IPS DF 6.9 (cell line): ENCODE results near the gene FOXF1.

Experiments used
- DNase-seq: peaks from one replicate; pipeline ENCODE4 v3.0.0-alpha.2; 2013; ENCODE audit warnings: low read depth, low spot score
- H3K27ac ChIP-seq: one replicate; pipeline ENCODE4 v1.5.1; 2013; ENCODE audit warnings: low read length, control low read depth
- H3K27me3 ChIP-seq: 2 replicates; pipeline ENCODE4 v1.6.1; 2013; ENCODE audit warnings: mild to moderate bottlenecking, low read length; ENCODE audit not compliant: control insufficient read depth, insufficient read depth
- H3K36me3 ChIP-seq: 2 replicates; pipeline ENCODE4 v1.6.1; 2013; ENCODE audit warnings: low read length; ENCODE audit not compliant: control insufficient read depth, insufficient read depth
- H3K4me1 ChIP-seq: 2 replicates; pipeline ENCODE4 v1.6.1; 2013; ENCODE audit warnings: low read length; ENCODE audit not compliant: control insufficient read depth, insufficient read depth
- H3K4me3 ChIP-seq: 2 replicates; pipeline ENCODE4 v1.5.1; 2013; ENCODE audit warnings: mild to moderate bottlenecking, low read length
- H3K9me3 ChIP-seq: 2 replicates; pipeline ENCODE4 v1.6.1; 2013; ENCODE audit warnings: low read length, inconsistent platforms; ENCODE audit not compliant: control insufficient read depth, insufficient read depth
- WGBS: extraction: QIAGEN DNeasy Blood & Tissue Kit; methylation state at CpG from one replicate; pipeline ENCODE4 v1.1.7; 2013; ENCODE audit warnings: mixed read lengths, missing lambda C conversion rate; ENCODE audit not compliant: insufficient read length, insufficient coverage; 5-methylcytosine and 5-hydroxymethylcytosine counted together

Gene FOXF1

DNA sequence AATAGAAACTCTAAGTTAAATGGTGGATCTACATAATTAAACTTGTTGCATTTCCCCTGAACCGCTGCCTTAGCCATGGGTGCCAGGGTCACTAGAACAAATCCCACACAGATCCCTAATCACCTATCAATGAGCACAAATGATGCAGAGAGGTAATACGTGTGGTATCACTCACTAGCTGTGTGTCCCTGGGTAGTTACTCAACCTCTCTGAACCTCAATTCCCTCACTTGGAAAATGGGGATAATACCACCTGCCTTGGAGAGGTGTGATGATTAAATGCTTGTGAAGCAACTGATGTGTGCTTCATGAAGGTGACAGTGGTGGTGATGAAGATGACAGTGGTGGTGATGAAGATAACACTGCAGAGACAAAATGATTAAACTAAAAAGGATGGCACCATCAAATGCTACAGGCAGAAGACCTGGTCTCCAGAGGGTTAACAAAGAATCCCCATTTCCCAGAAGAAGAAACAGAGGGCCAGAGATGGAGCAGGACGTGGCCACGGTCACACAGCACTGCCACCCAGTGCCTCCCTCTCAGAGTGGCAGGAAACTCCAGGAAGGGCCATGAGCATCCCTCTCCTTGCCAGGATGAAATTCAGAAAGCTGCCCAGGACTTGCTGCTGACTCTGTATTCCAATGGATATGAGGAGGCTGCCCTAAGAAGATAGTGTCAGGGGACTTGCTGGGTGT is 17.9 kb upstream of the FOXF1 start:
- Histone ChIP-seq H3K36me3 (no peaks in the 10 kb centered on the region), H3K4me1 (no peaks in the 10 kb centered on the region), H3K27me3 (peaks cover 64% of the 10 kb centered on the region), H3K4me3 (no peak overlapping the region), H3K27ac (no peak overlapping the region), H3K9me3 (no peaks in the 10 kb centered on the region)
- WGBS: no CpG with 5 or more reads among the region's 4 CpGs
- no peak for DNase-seq

- Histone ChIP-seq H3K36me3 (no peaks in the 10 kb centered on the region), H3K27me3 (peaks cover 69% of the 10 kb centered on the region), H3K27ac (no peak overlapping the region), H3K4me3 (no peak overlapping the region), H3K4me1 (no peaks in the 10 kb centered on the region), H3K9me3 (no peaks in the 10 kb centered on the region)
- no CpG with 5 or more reads among the region's 9 CpGs for WGBS
- DNase-seq: no peak
These were observed 17.2 kb upstream of the FOXF1 start for GRCh38 chr16:86492961-86493629.

DNA sequence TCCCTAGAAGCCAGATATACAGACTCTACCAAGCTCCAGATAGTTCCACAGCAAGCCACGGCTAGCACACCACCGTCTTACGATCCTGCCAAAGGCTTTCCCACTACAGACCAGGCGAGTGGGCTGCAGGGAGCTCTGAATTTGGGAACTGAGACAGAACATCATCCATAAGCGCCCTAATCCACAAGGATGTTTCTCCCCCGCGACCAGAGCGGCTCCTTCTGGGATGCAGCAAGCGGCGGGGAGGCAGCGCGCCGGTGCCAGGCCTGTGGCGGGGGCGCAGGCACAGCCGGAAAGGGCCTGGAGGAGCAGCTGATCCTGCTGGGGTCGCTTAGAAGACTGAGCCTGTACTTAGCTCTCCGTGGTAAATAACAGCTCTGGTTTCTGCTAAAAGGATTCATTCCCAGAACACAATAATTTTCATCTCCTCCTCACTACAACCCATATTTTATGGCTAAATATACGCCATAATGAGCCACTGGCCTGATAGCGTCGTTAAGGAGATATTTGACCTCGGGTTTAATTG is 16.2 kb upstream of the FOXF1 start:
- H3K27me3 ChIP-seq: peaks cover 79% of the 10 kb centered on the region
- H3K4me3 ChIP-seq: no peak overlapping the region
- no peak for DNase-seq
- H3K4me1 ChIP-seq: no peaks in the 10 kb centered on the region
- H3K27ac ChIP-seq: no peak overlapping the region
- no peaks in the 10 kb centered on the region for H3K9me3 ChIP-seq
- no CpG with 5 or more reads among the region's 22 CpGs for WGBS
- H3K36me3 ChIP-seq: no peaks in the 10 kb centered on the region

DNA sequence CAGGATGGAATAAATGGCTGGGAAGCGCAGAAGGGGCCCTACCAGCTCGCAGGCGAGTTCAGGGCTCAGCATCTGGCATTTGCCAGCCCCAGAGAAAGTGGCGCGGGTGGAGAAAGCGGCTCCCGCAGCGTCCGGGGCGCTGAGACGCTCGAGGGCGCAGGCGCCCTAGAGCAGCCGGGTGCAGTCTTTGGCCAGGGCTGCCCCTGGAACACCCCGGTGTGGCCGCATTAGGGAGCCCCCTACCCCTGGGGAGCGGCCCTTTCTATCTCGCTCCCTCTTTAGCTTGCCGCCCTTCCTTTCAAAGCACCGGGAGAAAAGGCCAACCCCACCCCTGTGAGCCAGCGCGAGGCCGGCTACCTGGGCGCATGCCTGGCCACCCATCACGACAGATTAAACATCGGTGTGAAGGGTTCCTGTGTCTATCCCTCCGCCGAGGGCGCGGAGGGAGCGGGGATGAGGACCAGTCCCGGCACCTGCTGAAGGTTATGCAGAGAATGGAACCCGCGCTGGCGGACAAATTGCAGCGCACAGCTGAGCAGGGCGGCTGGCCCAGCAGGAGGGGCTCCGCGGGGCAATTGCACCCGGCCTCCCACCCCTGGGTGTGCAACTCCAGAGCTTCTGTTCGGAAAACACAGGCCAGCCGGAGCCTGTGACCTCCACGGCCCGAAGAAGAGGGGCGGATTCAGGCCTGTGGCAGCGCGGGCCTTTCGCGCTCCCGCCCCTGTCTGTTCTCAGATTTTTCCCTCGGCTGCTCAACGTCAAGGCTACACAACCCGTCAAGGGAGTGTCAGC is 15.6 kb upstream of the FOXF1 start:
- H3K27me3 ChIP-seq: peaks cover 84% of the 10 kb centered on the region
- H3K9me3 ChIP-seq: no peaks in the 10 kb centered on the region
- no peak overlapping the region for H3K27ac ChIP-seq
- H3K36me3 ChIP-seq: no peaks in the 10 kb centered on the region
- DNase-seq: no peak
- H3K4me1 ChIP-seq: no peaks in the 10 kb centered on the region
- WGBS: no CpG with 5 or more reads among the region's 54 CpGs
- no peak overlapping the region for H3K4me3 ChIP-seq

GRCh38 chr16:86495357-86495701 is 15.0 kb upstream of the FOXF1 start:
- Histone ChIP-seq H3K4me3 (no peak overlapping the region), H3K27ac (no peak overlapping the region), H3K9me3 (no peaks in the 10 kb centered on the region), H3K36me3 (no peaks in the 10 kb centered on the region), H3K27me3 (peaks cover 88% of the 10 kb centered on the region), H3K4me1 (no peaks in the 10 kb centered on the region)
- WGBS: no CpG with 5 or more reads among the region's 10 CpGs
- DNase-seq: no peak

DNA sequence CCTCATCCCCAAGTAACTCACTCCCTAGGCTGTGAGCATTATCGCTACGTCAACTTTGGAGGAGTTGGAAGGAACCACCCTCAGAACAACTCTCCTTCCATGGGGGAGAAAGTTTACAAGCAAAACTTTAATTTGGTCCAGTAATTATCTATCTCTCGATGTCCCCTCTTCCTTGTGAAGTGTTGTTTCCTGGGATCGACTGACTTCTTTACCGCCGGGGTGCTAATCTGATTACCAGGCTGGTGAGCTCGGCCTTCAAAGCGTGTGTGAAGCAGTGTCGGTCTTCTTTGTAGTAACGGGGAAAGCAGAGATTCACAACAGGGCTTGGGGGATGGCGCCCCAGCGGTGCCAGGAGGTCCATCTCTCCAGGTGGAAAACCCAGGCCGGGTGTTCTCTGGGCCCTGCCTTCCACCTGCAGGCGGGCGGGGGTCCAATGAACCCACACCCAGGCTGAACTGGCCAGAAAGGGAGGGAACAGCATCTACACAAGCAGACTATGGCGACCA is 14.5 kb upstream of the FOXF1 start:
- H3K27ac ChIP-seq: no peak overlapping the region
- no peak overlapping the region for H3K4me3 ChIP-seq
- no peaks in the 10 kb centered on the region for H3K9me3 ChIP-seq
- H3K27me3 ChIP-seq: peaks cover 93% of the 10 kb centered on the region
- no CpG with 5 or more reads among the region's 16 CpGs for WGBS
- no peaks in the 10 kb centered on the region for H3K36me3 ChIP-seq
- H3K4me1 ChIP-seq: no peaks in the 10 kb centered on the region
- no peak for DNase-seq

- WGBS: no CpG with 5 or more reads among the region's 34 CpGs
- Histone ChIP-seq H3K27ac (no peak overlapping the region), H3K36me3 (no peaks in the 10 kb centered on the region), H3K27me3 (peaks cover 96% of the 10 kb centered on the region), H3K4me3 (no peak overlapping the region), H3K4me1 (no peaks in the 10 kb centered on the region), H3K9me3 (no peaks in the 10 kb centered on the region)
- DNase-seq: no peak
These were observed 13.9 kb upstream of the FOXF1 start for GRCh38 chr16:86496262-86496928.

DNA sequence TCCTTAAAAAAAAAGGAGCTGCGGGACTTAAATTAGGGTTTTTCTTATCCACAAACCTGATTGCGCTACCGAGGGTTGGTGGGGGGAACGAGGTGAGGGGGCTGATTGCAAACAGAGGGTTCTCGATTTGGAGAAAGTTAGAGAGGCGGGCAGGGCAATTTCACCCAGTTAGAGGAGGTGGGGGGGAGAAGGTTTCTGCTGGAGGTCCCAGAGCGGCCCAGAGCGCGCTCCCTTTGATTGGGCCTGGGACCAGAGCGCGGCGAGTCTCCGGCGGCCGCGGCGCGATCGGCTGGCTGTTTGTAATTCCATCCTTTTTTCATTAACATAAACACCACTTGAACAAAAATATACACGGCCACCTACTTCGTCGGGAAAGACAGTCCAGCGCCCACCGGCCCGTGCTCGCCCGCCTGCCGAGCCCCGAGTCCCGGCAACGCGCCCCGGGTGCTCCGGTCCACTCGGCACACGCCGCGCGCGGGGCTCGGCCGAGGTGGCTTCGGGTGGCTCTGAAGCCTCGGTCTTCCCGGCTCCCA is 13.3 kb upstream of the FOXF1 start:
- no peaks in the 10 kb centered on the region for H3K36me3 ChIP-seq
- no peak for DNase-seq
- no peak overlapping the region for H3K27ac ChIP-seq
- H3K4me1 ChIP-seq: no peaks in the 10 kb centered on the region
- WGBS: no CpG with 5 or more reads among the region's 45 CpGs
- H3K4me3 ChIP-seq: no peak overlapping the region
- peaks cover 96% of the 10 kb centered on the region for H3K27me3 ChIP-seq
- no peaks in the 10 kb centered on the region for H3K9me3 ChIP-seq

DNA sequence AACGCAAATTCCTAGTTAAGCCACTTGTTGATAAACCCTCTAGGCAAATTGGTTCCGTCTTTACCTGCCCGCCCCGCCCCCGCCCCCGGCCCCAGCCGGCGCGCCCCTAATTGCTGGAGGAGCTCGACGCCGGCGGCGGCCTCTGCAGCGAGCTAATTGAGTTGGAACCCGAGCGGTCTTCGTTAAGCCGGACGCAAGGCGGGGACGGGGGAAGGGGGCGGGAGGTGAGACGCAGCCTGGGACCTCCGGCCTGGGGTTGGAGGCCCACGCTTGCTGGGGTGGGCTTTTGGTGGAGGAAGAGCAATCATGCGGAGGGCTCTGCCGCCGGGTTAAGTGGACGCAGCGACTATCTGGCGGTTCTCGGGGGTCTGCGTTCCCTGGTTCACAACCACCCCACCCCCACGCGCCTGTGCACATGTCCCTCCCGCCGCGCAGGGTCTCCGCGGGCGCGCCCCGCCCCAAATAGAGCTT is 12.7 kb upstream of the FOXF1 start:
- Histone ChIP-seq H3K9me3 (no peaks in the 10 kb centered on the region), H3K27ac (no peak overlapping the region), H3K36me3 (no peaks in the 10 kb centered on the region), H3K4me1 (no peaks in the 10 kb centered on the region), H3K4me3 (no peak overlapping the region), H3K27me3 (peaks cover 96% of the 10 kb centered on the region)
- no peak for DNase-seq
- no CpG with 5 or more reads among the region's 44 CpGs for WGBS
